IMR-90 (cell line): ENCODE measurements around the gene DNTT. TPM values are rescaled to one million over a fixed set of nuclear protein-coding genes. Genes with fewer than 3 reads are reported as not detected.

Source experiments
- ATAC-seq: fragments of 200-7000 bp; cut with Tn5 transposase; 2 replicates; pipeline ENCODE4 v1.9.1; 2020; ENCODE audit warnings: low read depth, mild to moderate bottlenecking, moderate library complexity
- BruUV-seq: library from RNA; stranded (reverse); fragments of 400-500 nt; replicated peaks from 2 replicates; lab custom pipeline; 2021; lab: Mats Ljungman, UMichigan
- CTCF ChIA-PET: fragments of 300-600 bp; formaldehyde crosslinking; extraction: SDS; loops from one replicate; lab custom pipeline; 2021; ENCODE audit warnings: antibody characterized with exemption; lab: Yijun Ruan, JAX
- POLR2A ChIA-PET: fragments of 300-600 bp; sonication (Branson Sonifier 250); formaldehyde crosslinking; loops from one replicate; lab custom pipeline; 2022; ENCODE audit warnings: antibody characterized with exemption; ENCODE audit not compliant: unreplicated experiment; lab: Charles Lee
- DNase-seq: peaks from one replicate; pipeline ENCODE4 v3.0.0; 2013
- H2AFZ ChIP-seq: replicated peaks from 2 replicates; pipeline ENCODE3; 2013; ENCODE audit warnings: low read length, mild to moderate bottlenecking; ENCODE audit not compliant: poor library complexity
- H2AK5ac ChIP-seq: 2 replicates; pipeline ENCODE4 v1.6.1; 2013; ENCODE audit warnings: low read depth, low read length, inconsistent platforms
- H2AK9ac ChIP-seq: replicated peaks from 2 replicates; pipeline ENCODE3; 2013; ENCODE audit warnings: mild to moderate bottlenecking, low read depth, low read length, moderate library complexity; ENCODE audit not compliant: poor library complexity
- H2BK120ac ChIP-seq: 2 replicates; pipeline ENCODE4 v1.6.1; 2013; ENCODE audit warnings: low read depth, low read length, inconsistent platforms
- H2BK15ac ChIP-seq: 3 replicates; pipeline ENCODE4 v1.6.1; 2013; ENCODE audit warnings: low read depth, low read length, inconsistent platforms
- H2BK20ac ChIP-seq: 2 replicates; pipeline ENCODE4 v1.6.1; 2013; ENCODE audit warnings: low read depth, mild to moderate bottlenecking, inconsistent platforms, low read length, moderate library complexity
- H2BK5ac ChIP-seq: 2 replicates; pipeline ENCODE4 v1.6.1; 2013; ENCODE audit warnings: mild to moderate bottlenecking, low read depth, low read length, inconsistent platforms; ENCODE audit not compliant: poor library complexity, severe bottlenecking
- H3K14ac ChIP-seq: replicated peaks from 2 replicates; pipeline ENCODE4 v1.6.1; 2013; ENCODE audit warnings: low read depth, low read length, inconsistent platforms
- H3K18ac ChIP-seq: 2 replicates; pipeline ENCODE4 v1.6.1; 2013; ENCODE audit warnings: low read depth, low read length, control low read depth
- H3K23ac ChIP-seq: 2 replicates; pipeline ENCODE4 v1.6.1; 2013; ENCODE audit warnings: low read depth, low read length, inconsistent platforms
- H3K27ac ChIP-seq: 2 replicates; pipeline ENCODE4 v1.5.1; 2013; ENCODE audit warnings: mild to moderate bottlenecking, control low read depth, low read length; ENCODE audit not compliant: insufficient read depth
- H3K27me3 ChIP-seq: 2 replicates; pipeline ENCODE4 v1.6.1; 2013; ENCODE audit warnings: low read length; ENCODE audit not compliant: control insufficient read depth, insufficient read depth
- H3K36me3 ChIP-seq: 2 replicates; pipeline ENCODE4 v1.6.1; 2013; ENCODE audit warnings: low read length, mixed read lengths; ENCODE audit not compliant: control insufficient read depth, insufficient read depth
- H3K4ac ChIP-seq: 2 replicates; pipeline ENCODE4 v1.6.1; 2013; ENCODE audit warnings: low read depth, low read length, inconsistent platforms
- H3K4me1 ChIP-seq: 2 replicates; pipeline ENCODE4 v1.6.1; 2013; ENCODE audit warnings: low read length, mixed read lengths; ENCODE audit not compliant: control insufficient read depth, insufficient read depth
- H3K4me2 ChIP-seq: 2 replicates; pipeline ENCODE4 v1.6.1; 2013; ENCODE audit warnings: low read depth, mild to moderate bottlenecking, control low read depth, low read length, moderate library complexity
- H3K4me3 ChIP-seq: 2 replicates; pipeline ENCODE4 v1.5.1; 2013; ENCODE audit warnings: low read depth, mild to moderate bottlenecking, control low read depth, low read length, moderate library complexity; ENCODE audit not compliant: insufficient read depth
- H3K56ac ChIP-seq: 2 replicates; pipeline ENCODE4 v1.6.1; 2013; ENCODE audit warnings: low read length, inconsistent platforms; ENCODE audit not compliant: insufficient read depth; ENCODE audit errors: extremely low read depth
- H3K79me1 ChIP-seq, 2 experiments: 2 replicates each; pipeline ENCODE4 v1.6.1; 2013; ENCODE audit warnings: low read length in 2 of 2, inconsistent platforms in 1 of 2, low read depth in 1 of 2
- H3K9ac ChIP-seq: 2 replicates; pipeline ENCODE4 v1.6.1; 2013; ENCODE audit warnings: low read depth, low read length, control low read depth
- H3K9me1 ChIP-seq: 2 replicates; pipeline ENCODE4 v1.6.1; 2013; ENCODE audit warnings: low read length, inconsistent platforms; ENCODE audit not compliant: insufficient read depth
- H3K9me3 ChIP-seq: 2 replicates; pipeline ENCODE4 v1.6.1; 2013; ENCODE audit warnings: low read length; ENCODE audit not compliant: control insufficient read depth, insufficient read depth
- H4K20me1 ChIP-seq: 2 replicates; pipeline ENCODE4 v1.6.1; 2013; ENCODE audit warnings: low read length, inconsistent platforms; ENCODE audit not compliant: insufficient read depth
- H4K5ac ChIP-seq: 2 replicates; pipeline ENCODE4 v1.6.1; 2013; ENCODE audit warnings: mild to moderate bottlenecking, low read depth, low read length, control low read depth
- H4K8ac ChIP-seq, 2 experiments: 2 replicates each; pipeline ENCODE4 v1.6.1; 2013; ENCODE audit warnings: low read depth in 2 of 2, low read length in 2 of 2, control low read depth in 1 of 2, inconsistent platforms in 1 of 2
- H4K91ac ChIP-seq: 2 replicates; pipeline ENCODE4 v1.6.1; 2013; ENCODE audit warnings: low read depth, low read length, inconsistent platforms; ENCODE audit not compliant: insufficient read depth
- MAFK ChIP-seq: IDR thresholded peaks from 2 replicates; pipeline ENCODE4 v1.6.1; 2012; ENCODE audit warnings: low read depth, low read length, improper control_type of control experiment
- MXI1 ChIP-seq: IDR thresholded peaks from 2 replicates; pipeline ENCODE4 v1.6.1; 2012; ENCODE audit warnings: low read depth, mild to moderate bottlenecking, low read length, moderate library complexity, borderline replicate concordance
- NFE2L2 ChIP-seq: fragments of 150-350 bp; IDR thresholded peaks from 2 replicates; pipeline ENCODE4 v1.6.1; 2016; ENCODE audit warnings: low read depth, mild to moderate bottlenecking, low read length
- WGBS, 2 experiments: methylation state at CpG; one replicate each; pipeline versions ENCODE4 v1.1.5 to v1.1.7; 2013; ENCODE audit warnings: missing lambda C conversion rate in 2 of 2; ENCODE audit not compliant: insufficient read length in 1 of 2; ENCODE audit errors: extremely low coverage in 2 of 2; 5-methylcytosine and 5-hydroxymethylcytosine counted together
- dilution Hi-C: fragments of 300-500 bp; cut with HindIII; formaldehyde crosslinking; loops from one replicate; pipeline ENCODE4 v1.14.3; 2018; ENCODE audit warnings: low sequenced_read_pairs; ENCODE audit not compliant: unreplicated experiment
- in situ Hi-C: fragments of 300-500 bp; cut with MboI; formaldehyde crosslinking; loops from 3 replicates; pipeline ENCODE4 v1.14.3; 2019; ENCODE audit warnings: low sequenced_read_pairs, inconsistent platforms, mixed read lengths
- intact Hi-C: fragments of 100-400 bp; cut with micrococcal nuclease; formaldehyde crosslinking; loops from 2 replicates; pipeline ENCODE4 v1.10.0; 2022
- polyA plus RNA-seq, 3 experiments: library from polyadenylated mRNA; depleted of rRNA; stranded (reverse); fragments of >200 nt; gene quantifications; 2 replicates each; pipeline ENCODE4 v1.2.3, GENCODE V29; 2012; ENCODE audit warnings: low replicate concordance in 1 of 3
- total RNA-seq: library from RNA; depleted of rRNA; stranded (reverse); fragments of >200 nt; gene quantifications from 2 replicates; pipeline ENCODE4 v1.2.3, GENCODE V29; 2012
- TF ChIP-seq, protein P1 (sequence below): conservative IDR thresholded peaks from 2 replicates; pipeline ENCODE4 v1.5.1; 2012; ENCODE audit warnings: mild to moderate bottlenecking, low read depth, low read length, improper control_type of control experiment

The DNTT gene
- total and polyA plus RNA-seq, 2 of the 4 experiments (the other 2 are of a cell fraction), result not detected

DNA sequence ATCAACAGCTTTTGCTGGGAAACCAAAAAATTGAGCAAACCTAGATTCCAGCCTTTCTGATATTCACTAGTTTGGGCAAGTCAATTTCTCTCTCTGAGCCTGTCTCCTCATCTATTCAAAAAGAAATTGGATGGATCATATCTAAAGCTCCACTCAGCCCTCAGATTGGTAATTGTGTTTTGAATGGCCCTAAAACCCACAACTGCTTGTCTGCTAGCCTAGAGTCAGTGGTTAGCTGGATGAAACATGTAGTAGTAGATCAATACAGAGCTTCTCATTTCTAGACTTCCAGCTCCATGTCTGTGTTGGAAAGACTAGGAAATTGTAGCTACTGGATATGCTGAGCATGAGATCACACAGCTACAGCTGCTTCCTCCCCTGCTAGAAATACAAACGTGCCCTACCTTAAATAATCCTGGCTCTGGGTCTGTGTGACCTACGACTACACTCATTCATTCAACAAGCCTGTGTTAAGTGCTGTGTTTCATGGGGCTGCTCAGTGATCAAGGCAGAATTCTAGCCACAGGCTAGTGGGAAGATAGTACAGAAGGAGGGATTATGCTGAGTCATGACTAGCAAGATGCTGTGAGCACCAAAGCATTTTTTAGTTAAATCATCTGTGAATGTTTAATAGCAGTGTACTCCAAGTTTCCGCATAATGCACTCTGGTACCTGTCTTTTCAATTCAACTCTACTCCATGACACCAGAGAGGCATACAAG, 15.7 kb downstream of the DNTT start:
- H3K4me3 ChIP-seq, result no peak overlapping the region
- H3K14ac ChIP-seq, result no peak overlapping the region
- dilution Hi-C loops, result no loop called here
- H2AK9ac ChIP-seq, result no peak overlapping the region
- no peak overlapping the region for H3K18ac ChIP-seq
- H3K4me2 ChIP-seq, result no peak overlapping the region
- intact Hi-C loops, result no loop called here
- H3K9me1 ChIP-seq, result no peaks in the 10 kb centered on the region
- H2BK120ac ChIP-seq, result no peak overlapping the region
- H2BK5ac ChIP-seq, result no peak overlapping the region
- no peaks in the 10 kb centered on the region for H3K4me1 ChIP-seq
- H3K27ac ChIP-seq, result no peak overlapping the region
- DNase-seq (no peak), ATAC-seq (peak; percentile 44)
- TF ChIP-seq, protein P1, sequence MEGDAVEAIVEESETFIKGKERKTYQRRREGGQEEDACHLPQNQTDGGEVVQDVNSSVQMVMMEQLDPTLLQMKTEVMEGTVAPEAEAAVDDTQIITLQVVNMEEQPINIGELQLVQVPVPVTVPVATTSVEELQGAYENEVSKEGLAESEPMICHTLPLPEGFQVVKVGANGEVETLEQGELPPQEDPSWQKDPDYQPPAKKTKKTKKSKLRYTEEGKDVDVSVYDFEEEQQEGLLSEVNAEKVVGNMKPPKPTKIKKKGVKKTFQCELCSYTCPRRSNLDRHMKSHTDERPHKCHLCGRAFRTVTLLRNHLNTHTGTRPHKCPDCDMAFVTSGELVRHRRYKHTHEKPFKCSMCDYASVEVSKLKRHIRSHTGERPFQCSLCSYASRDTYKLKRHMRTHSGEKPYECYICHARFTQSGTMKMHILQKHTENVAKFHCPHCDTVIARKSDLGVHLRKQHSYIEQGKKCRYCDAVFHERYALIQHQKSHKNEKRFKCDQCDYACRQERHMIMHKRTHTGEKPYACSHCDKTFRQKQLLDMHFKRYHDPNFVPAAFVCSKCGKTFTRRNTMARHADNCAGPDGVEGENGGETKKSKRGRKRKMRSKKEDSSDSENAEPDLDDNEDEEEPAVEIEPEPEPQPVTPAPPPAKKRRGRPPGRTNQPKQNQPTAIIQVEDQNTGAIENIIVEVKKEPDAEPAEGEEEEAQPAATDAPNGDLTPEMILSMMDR, result no peak
- TF ChIP-seq MAFK, result peak; percentile 87
- TF ChIP-seq NFE2L2, result peak; percentile 91
- TF ChIP-seq MXI1, result no peak
- in situ Hi-C loops, result no loop called here
- no peak overlapping the region for H2AK5ac ChIP-seq
- ChIA-PET POLR2A (no interaction called here), CTCF (interaction anchor here (1.3 kb wide), 1 partner anchor 303 kb away, joined by 4 read pairs; no protein-coding TSS in a partner anchor)
- no peak overlapping the region for H2BK20ac ChIP-seq
- no peaks in the 10 kb centered on the region for H3K9me3 ChIP-seq
- H3K27me3 ChIP-seq, result no peaks in the 10 kb centered on the region
- no peaks in the 10 kb centered on the region for H4K20me1 ChIP-seq
- no peak overlapping the region for H2BK15ac ChIP-seq
- H3K79me1 ChIP-seq, result no peaks in the 10 kb centered on the region
- no peak overlapping the region for H4K8ac ChIP-seq
- BruUV-seq, result no TSS peak
- no peak overlapping the region for H2AFZ ChIP-seq
- no peaks in the 10 kb centered on the region for H3K36me3 ChIP-seq
- WGBS, 2 experiments, result no CpG with 5 or more reads among the region's 3 CpGs
- H4K5ac ChIP-seq, result no peak overlapping the region
- no peak overlapping the region for H4K91ac ChIP-seq
- no peak overlapping the region for H3K4ac ChIP-seq
- H3K9ac ChIP-seq, result no peak overlapping the region
- H3K23ac ChIP-seq, result no peak overlapping the region
- no peak overlapping the region for H3K56ac ChIP-seq
